Brain microvascular endothelial cell (primary cell): Measurements from ENCODE around the gene C12orf50.
A peak's percentile ranks its signal among the peaks of the same experiment; 100 is the strongest.

Experiments
- DNase-seq: peaks from one replicate; pipeline ENCODE4 v3.0.0-alpha.2; 2020
- H3K27ac ChIP-seq: fragments of 250-450 bp; sonication (Bioruptor Pico); 2 replicates; pipeline ENCODE4 v1.5.1; 2020; ENCODE audit warnings: mild to moderate bottlenecking, moderate library complexity
- H3K27me3 ChIP-seq: fragments of 250-450 bp; sonication (Bioruptor Pico); replicated peaks from 2 replicates; pipeline ENCODE4 v1.5.1; 2020; ENCODE audit warnings: mild to moderate bottlenecking
- H3K36me3 ChIP-seq: fragments of 250-450 bp; sonication (Bioruptor Pico); replicated peaks from 2 replicates; pipeline ENCODE4 v1.5.1; 2020; ENCODE audit warnings: mild to moderate bottlenecking
- H3K4me3 ChIP-seq: 2 replicates; pipeline ENCODE4 v1.5.1; 2011; ENCODE audit warnings: low read depth, mild to moderate bottlenecking, control low read depth, low read length, moderate library complexity
- in situ Hi-C: cut with HindIII; loops from 2 replicates; pipeline ENCODE4 v1.10.0; 2017; ENCODE audit warnings: low sequenced_read_pairs, low pct_ligation_motif_present
- TF ChIP-seq, protein P1 (sequence below): IDR thresholded peaks from 2 replicates; pipeline ENCODE4 v1.5.1; 2011; ENCODE audit warnings: low read depth, mild to moderate bottlenecking, moderate library complexity, low read length, control low read depth, inconsistent platforms; ENCODE audit errors: missing control alignments

Gene C12orf50, protein sequence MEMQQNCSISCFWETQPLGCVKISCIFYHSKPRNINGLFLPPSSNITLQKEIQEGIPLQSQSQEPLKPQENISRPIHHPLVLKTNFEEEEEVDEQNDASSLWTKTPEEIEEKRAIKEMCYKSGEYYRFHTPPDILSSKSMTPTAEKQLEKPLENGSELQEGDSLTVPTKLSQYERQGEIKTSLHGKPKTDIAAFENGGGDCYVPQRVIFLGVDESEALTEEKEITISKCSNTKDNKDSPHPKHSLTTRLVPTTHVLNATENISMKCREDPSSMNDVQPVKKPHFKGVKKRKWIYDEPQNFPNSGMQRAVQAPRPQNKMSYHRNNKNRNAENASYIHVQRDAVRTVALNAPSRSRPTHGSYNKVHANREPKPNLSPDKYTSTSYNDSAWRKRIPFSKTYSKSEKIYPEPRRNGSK

DNA sequence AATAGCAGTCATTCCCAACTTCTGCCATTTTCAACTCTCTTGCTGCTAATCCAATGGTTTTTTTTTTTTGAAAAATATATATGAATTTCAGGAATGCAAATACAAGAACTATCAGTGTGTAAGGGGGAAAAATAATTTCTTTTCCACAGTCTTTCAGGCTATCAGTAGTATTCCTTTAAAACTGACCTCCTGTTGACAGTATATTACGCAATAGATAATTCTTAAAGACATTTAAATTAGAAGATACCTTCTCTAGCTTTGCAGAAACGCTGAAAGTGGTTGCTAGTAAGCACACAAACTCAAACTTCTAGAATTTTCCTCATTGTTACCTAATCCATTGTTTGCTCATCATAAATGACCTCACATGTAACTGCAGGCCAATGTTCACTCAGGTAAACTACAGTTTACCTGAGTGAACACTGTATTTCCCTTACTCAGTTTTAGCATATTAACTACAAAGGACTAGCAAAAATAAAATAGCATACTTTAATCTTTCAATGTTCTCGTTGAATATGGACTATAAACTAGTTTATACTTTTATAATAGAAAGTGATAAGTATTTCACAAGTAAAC, at the start of gene C12orf50:
Gene C12orf50, minus strand, starts transcription at position 309 of the 573 bp plus-strand sequence. CDS start 2,439 bp downstream, outside the sequence.
- H3K4me3 ChIP-seq, result no peak within 1 kb of the TSS
- no peak within 1 kb of the TSS for H3K27ac ChIP-seq
- in situ Hi-C loops, result no loop called here
- DNase-seq, result no peak
- H3K27me3 ChIP-seq, result no peaks in the 10 kb centered on the region
- TF ChIP-seq, protein P1, sequence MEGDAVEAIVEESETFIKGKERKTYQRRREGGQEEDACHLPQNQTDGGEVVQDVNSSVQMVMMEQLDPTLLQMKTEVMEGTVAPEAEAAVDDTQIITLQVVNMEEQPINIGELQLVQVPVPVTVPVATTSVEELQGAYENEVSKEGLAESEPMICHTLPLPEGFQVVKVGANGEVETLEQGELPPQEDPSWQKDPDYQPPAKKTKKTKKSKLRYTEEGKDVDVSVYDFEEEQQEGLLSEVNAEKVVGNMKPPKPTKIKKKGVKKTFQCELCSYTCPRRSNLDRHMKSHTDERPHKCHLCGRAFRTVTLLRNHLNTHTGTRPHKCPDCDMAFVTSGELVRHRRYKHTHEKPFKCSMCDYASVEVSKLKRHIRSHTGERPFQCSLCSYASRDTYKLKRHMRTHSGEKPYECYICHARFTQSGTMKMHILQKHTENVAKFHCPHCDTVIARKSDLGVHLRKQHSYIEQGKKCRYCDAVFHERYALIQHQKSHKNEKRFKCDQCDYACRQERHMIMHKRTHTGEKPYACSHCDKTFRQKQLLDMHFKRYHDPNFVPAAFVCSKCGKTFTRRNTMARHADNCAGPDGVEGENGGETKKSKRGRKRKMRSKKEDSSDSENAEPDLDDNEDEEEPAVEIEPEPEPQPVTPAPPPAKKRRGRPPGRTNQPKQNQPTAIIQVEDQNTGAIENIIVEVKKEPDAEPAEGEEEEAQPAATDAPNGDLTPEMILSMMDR, result no peak
- H3K36me3 ChIP-seq, result no peaks in the 10 kb centered on the region

DNA sequence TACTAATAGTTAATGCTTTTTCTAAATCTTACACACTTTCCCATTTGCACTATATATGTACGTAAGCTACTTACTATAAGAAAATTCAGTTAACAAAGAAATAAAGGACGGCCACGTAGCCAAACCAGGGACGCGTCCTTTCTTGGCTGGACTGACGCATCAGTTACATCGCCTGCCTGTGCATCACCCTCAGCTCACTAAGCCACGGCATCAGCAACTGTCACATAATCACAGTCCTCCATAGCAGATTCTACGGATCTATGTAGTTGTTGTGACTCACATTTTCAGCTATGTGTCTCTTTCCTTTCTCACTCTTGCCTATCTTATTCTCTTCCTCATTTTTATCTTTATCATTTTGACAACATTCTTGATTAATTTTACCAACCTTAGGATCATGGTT, 38.1 kb upstream of the C12orf50 start:
- Histone ChIP-seq H3K36me3 (no peaks in the 10 kb centered on the region), H3K27me3 (no peaks in the 10 kb centered on the region), H3K4me3 (no peak overlapping the region), H3K27ac (peak overlapping the region; percentile 52)
- peak; percentile 85 for DNase-seq
- TF ChIP-seq, protein P1, result no peak
- in situ Hi-C loops, result no loop called here

DNA sequence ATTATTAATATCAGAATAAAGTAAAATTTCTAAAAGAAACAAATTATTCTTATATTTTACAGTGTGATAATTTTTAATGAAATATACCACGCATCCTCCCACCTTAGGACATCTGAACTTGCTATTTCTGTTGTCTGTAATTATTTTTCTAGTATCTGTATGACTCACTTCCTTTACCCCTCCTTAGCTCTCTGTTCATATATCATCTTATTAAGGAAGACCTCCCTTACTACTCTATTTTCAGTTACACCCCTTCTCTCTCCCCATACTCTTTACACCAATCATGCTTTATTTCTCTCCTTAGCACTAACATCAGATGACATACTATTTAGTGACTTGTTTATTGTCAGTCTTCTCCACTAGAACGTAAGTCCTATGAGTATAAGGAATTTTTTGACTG, 34.2 kb upstream of the C12orf50 start:
- peaks cover 4% of the 10 kb centered on the region for H3K36me3 ChIP-seq
- H3K27ac ChIP-seq, result no peak overlapping the region
- no peaks in the 10 kb centered on the region for H3K27me3 ChIP-seq
- no peak for DNase-seq
- in situ Hi-C loops, result no loop called here
- TF ChIP-seq, protein P1, result no peak
- H3K4me3 ChIP-seq, result no peak overlapping the region

DNA sequence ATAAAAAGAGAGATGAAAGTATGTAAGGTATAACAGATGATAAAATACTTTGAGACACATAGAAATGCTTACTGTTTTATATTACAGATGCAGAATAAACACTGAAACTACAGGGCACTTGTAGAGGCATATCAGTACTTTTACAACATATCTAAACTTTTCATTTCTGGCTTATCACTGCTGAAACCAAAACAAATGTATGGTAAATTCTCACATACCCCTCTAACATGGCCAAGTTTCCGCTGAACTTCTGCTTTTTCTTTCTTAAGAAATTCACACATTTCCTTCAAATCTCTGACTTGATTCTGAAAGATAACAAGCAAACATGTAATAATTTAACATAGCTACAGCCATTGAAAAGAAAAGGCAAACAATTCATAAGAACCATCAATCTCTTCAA, 33.3 kb upstream of the C12orf50 start:
- Histone ChIP-seq H3K27ac (no peak overlapping the region), H3K4me3 (no peak overlapping the region), H3K27me3 (no peaks in the 10 kb centered on the region), H3K36me3 (peaks cover 11% of the 10 kb centered on the region)
- DNase-seq, result no peak
- TF ChIP-seq, protein P1, result no peak
- in situ Hi-C loops, result no loop called here

DNA sequence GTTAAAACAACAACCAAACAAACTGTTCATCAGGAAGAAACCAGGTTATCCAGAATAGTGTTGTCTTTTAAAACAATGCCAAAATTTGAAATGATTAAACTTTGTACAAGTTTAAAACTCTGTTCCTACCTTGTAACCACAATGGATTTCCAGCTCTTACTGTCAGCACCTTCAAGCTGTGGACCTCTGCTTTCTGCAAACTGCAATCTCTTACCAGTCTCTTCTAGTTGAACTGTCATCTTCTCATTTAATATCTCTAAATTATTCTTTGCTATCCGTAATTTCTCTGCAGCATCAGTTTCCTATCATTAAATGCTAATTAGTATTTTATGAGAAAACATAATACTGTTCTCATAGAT, 29.5 kb upstream of the C12orf50 start:
- DNase-seq, result no peak
- H3K4me3 ChIP-seq, result no peak overlapping the region
- no peak overlapping the region for H3K27ac ChIP-seq
- in situ Hi-C loops, result no loop called here
- no peaks in the 10 kb centered on the region for H3K27me3 ChIP-seq
- peaks cover 16% of the 10 kb centered on the region for H3K36me3 ChIP-seq
- TF ChIP-seq, protein P1, result no peak
